ENCODE measurements around the gene MED8.
A peak's percentile ranks its signal among the peaks of the same experiment; 100 is the strongest.
"Not testable (repeated sequence)": the region's sequence is repeated elsewhere in the genome, so short reads cannot be mapped to it uniquely, and the experiment has no call there.

MED8 gene

DNA sequence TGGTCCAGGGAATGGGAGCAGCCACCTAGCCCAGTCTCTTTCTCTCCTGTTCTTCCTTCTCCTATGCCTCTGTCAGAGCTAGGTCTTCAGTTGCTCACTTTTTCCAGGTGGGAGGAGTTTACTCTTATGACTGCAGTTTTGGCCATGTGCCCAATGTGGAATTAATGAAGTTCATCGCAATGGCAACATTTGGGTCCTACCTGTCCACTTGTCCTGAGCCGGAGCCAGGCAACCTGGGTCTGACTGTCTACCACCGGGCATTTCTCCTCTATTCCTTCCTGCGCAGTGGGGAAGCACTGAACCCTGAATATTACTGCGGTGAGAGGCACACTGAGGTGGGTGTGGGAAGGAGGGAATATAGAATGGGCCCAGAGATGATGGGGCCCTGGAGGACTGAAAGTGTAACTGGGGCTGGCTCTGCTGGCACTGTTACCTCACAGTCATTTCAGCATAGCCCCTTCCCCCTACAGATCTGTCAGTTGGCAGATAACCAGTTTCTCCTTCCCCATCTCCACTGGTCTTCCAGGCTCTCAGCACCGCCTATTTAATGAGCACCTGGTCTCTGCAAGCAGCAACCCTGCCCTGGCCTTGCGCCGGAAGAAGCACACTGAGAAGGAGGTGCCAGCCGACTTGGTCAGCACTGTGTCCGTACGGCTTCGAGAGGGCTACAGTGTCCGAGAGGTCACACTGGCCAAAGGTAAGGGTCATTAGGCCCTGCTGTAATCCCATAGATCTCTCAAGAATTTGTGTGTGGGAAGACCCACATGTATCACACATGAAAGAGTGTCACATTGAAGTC is 30.2 kb upstream of the MED8 start:
- H3K4me3 ChIP-seq (ENCODE audit: low read depth, low read length): no peak overlapping the region
- TF ChIP-seq, protein P1, sequence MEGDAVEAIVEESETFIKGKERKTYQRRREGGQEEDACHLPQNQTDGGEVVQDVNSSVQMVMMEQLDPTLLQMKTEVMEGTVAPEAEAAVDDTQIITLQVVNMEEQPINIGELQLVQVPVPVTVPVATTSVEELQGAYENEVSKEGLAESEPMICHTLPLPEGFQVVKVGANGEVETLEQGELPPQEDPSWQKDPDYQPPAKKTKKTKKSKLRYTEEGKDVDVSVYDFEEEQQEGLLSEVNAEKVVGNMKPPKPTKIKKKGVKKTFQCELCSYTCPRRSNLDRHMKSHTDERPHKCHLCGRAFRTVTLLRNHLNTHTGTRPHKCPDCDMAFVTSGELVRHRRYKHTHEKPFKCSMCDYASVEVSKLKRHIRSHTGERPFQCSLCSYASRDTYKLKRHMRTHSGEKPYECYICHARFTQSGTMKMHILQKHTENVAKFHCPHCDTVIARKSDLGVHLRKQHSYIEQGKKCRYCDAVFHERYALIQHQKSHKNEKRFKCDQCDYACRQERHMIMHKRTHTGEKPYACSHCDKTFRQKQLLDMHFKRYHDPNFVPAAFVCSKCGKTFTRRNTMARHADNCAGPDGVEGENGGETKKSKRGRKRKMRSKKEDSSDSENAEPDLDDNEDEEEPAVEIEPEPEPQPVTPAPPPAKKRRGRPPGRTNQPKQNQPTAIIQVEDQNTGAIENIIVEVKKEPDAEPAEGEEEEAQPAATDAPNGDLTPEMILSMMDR (IDR thresholded peaks at IDR 0.05; ENCODE audit: low read depth, low read length, missing control alignments): no peak
- H3K36me3 ChIP-seq (replicated peaks): peaks cover 69% of the 10 kb centered on the region
- H3K27me3 ChIP-seq (replicated peaks): no peaks in the 10 kb centered on the region
- no peak for DNase-seq
- no peak overlapping the region for H3K27ac ChIP-seq
- in situ Hi-C loops (cut with HindIII; ENCODE audit: low pct_ligation_motif_present, low sequenced_read_pairs): loop anchor here (25.0 kb wide), 1 partner anchor 183 kb away; no protein-coding TSS in a partner anchor

DNA sequence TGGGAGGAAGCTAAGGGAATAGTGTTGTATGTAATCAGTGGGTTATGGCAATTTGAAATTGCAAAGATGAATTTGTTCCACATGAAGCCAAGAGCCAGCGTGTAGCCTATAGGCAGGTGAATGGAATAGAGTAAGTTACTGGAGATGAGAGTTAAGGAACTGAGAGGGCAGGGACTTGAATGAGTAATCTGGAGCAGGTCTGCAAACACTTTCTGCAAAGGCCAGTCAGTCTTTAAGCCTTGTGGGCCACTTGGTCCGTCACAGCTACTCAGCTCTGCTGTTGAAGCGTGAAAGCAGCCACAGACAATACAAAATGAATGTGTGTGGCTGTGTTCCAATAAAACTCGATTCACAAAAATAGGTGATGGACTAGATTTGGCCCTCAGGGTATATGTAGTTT is 29.3 kb upstream of the MED8 start:
- H3K36me3 ChIP-seq (replicated peaks): peaks cover 62% of the 10 kb centered on the region
- DNase-seq: no peak
- in situ Hi-C loops (cut with HindIII; ENCODE audit: low pct_ligation_motif_present, low sequenced_read_pairs): loop anchor here (25.0 kb wide), 1 partner anchor 182 kb away; no protein-coding TSS in a partner anchor

DNA sequence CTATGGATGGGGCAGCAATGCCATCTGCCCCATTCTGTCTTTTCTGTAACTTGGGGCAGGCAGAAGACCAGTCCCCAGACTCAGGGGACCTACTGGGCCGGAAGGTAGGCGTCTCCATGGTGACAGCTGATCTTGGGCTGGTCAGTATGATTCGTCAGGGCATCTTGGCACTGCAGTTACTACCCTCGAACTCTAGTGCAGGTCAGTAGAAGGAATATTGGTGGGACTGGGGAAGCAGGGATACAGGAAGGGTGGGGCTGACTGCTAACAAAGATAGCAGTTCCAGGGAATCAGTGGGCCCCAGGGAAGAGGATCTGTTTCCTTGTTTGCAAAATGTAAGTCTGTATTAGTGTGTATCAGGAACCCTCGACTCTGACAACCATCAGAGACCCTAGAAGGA is 26.3 kb upstream of the MED8 start:
- TF ChIP-seq, protein P1 (IDR thresholded peaks at IDR 0.05; ENCODE audit: low read depth, low read length, missing control alignments): no peak
- no peak for DNase-seq
- Histone ChIP-seq H3K4me3 (ENCODE audit: low read depth, low read length) (no peak overlapping the region), H3K36me3 (replicated peaks) (peaks cover 44% of the 10 kb centered on the region), H3K27me3 (replicated peaks) (no peaks in the 10 kb centered on the region), H3K27ac (no peak overlapping the region)
- in situ Hi-C loops (cut with HindIII; ENCODE audit: low pct_ligation_motif_present, low sequenced_read_pairs): loop anchor here (25.0 kb wide), 1 partner anchor 179 kb away; no protein-coding TSS in a partner anchor

More for the DNA sequence above, 29.3 kb upstream of the MED8 start:
- TF ChIP-seq, protein P1 (IDR thresholded peaks at IDR 0.05; ENCODE audit: low read depth, low read length, missing control alignments): no peak
- Histone ChIP-seq H3K27me3 (replicated peaks) (no peaks in the 10 kb centered on the region), H3K4me3 (ENCODE audit: low read depth, low read length) (no peak overlapping the region), H3K27ac (no peak overlapping the region)

DNA sequence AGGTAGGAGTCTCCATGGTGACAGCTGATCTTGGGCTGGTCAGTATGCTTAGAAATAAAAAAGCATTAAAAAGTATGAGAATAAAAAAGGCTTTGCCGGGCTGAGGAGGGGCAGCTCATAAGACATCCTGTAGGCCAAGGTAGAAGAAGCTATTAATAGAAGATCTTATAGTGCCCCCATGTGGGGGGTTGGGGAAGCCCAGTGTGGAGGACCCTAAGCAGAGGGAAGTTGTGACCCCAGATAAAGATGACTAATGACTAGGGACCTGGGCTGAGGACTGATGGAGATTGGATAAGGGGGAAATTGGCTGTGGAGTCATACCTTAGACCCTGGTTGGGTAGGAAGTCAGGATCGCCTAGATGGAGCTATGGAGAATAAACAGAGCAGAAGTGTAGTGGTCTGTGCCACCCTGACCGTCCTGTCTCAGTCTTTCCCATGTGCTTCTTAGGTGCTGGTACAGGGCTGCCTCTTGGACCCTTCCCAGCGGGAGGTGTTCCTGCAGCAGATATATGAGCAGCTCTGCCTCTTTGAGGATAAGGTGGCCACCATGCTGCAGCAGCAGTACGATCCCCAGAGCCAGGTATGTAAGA is 25.1 kb upstream of the MED8 start:
- Histone ChIP-seq H3K27ac (no peak overlapping the region), H3K27me3 (replicated peaks) (no peaks in the 10 kb centered on the region), H3K4me3 (ENCODE audit: low read depth, low read length) (no peak overlapping the region), H3K36me3 (replicated peaks) (peaks cover 33% of the 10 kb centered on the region)
- in situ Hi-C loops (cut with HindIII; ENCODE audit: low pct_ligation_motif_present, low sequenced_read_pairs): loop anchor here (25.0 kb wide), 1 partner anchor 177 kb away; no protein-coding TSS in a partner anchor
- TF ChIP-seq, protein P1 (IDR thresholded peaks at IDR 0.05; ENCODE audit: low read depth, low read length, missing control alignments): peak; percentile 77
- DNase-seq: peak; percentile 63

DNA sequence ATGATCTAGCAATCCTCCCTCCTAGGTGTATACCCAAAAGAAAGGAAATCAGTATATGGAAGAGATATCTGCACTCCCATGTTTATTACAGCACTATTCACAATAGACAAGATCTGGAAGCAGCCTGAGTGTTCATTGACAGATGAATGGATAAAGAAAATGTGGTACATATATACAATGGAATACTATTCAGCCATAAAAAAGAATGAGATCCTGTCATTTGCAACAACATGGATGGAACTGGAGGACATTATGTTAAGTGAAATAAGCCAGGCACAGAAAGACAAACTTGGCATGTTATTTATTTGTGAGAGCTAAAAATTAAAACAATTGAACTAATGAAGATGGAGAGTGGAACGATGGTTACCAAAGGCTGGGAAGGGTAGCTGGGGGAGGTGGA is 23.8 kb upstream of the MED8 start:
- H3K27me3 ChIP-seq (replicated peaks); H3K4me3 ChIP-seq (ENCODE audit: low read depth, low read length); H3K27ac ChIP-seq; DNase-seq: not testable (repeated sequence)
- peaks cover 20% of the 10 kb centered on the region for H3K36me3 ChIP-seq (replicated peaks)
- in situ Hi-C loops (cut with HindIII; ENCODE audit: low pct_ligation_motif_present, low sequenced_read_pairs): loop anchor here (25.0 kb wide), 1 partner anchor 176 kb away; no protein-coding TSS in a partner anchor

DNA sequence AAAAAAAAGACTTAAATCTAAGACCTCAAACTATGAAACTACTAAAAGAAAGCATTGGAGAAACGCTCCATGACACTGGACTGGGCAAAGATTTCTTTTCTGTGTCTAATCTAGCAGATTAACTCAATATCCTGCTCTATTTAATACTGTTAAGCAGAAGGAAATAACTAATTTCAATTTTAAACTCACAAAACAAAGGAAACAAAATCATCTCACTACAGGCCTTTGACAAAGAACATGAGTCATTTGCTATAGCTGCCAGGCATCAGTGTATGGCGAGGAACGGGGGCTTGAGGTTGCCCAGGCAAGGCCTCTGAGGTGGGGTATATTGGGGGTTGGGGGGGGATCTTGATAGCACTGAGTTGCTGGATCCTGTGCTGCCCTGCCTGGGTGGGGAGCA is 21.0 kb upstream of the MED8 start:
- H3K27ac ChIP-seq: no peak overlapping the region
- TF ChIP-seq, protein P1 (IDR thresholded peaks at IDR 0.05; ENCODE audit: low read depth, low read length, missing control alignments): no peak
- H3K27me3 ChIP-seq (replicated peaks): no peaks in the 10 kb centered on the region
- H3K4me3 ChIP-seq (ENCODE audit: low read depth, low read length): no peak overlapping the region
- no peak for DNase-seq
- H3K36me3 ChIP-seq (replicated peaks): peaks cover 20% of the 10 kb centered on the region
- in situ Hi-C loops (cut with HindIII; ENCODE audit: low pct_ligation_motif_present, low sequenced_read_pairs): loop anchor here (25.0 kb wide), 1 partner anchor 173 kb away; no protein-coding TSS in a partner anchor

Measured in brain microvascular endothelial cell (primary cell).